ENCODE measurements around the gene HARS2.
"Not testable (repeated sequence)": the region's sequence is repeated elsewhere in the genome, so short reads cannot be mapped to it uniquely, and the experiment has no call there.

The HARS2 gene

DNA sequence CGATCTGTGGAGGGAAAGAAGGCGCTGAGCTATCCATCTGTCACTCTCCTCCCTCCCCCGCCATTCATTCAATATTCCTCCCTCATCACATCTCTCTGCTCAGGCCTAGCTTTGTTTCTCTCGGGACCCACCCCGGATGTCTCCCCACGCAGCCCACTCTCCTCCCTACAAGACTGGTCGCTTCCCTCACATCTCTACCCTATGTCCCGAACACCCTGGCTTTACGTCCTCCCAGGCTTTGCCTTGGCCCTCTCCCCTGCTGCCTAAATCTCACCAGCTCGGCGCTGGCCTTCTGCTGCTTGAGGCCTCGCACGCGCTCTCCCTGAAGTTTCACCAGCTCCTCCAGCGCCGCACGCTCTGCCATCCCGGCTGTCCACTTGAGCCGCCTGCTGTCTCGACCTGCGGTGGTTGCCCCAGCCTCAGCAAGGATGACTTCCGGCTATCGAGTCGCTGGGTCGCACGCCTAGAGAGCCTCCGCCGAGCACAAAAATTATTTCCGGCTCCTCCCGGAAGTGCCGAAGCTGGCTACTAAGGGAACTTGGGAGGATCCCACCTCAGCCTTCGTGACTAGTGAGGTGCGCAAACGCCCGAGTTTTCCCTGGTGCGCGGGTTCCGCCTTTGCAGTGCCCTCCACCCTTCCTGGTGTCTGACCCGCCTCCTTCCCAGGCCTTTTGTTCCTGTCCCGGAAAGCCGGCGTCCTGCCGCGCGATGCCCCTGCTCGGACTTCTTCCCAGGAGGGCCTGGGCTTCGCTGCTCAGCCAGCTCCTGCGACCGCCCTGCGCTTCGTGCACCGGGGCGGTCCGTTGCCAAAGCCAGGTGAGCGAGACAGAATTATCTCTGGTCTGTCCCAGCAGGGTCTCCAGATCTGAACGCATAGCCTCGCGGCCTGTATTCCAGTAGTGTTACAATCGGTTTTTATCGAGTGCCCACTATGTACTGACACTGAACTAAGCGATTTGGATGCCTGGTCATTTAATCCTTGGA lies at the start of gene HARS2, which contains the start of gene HARS1:
Gene HARS2 (plus strand): TSS at position 515 of the 984 bp plus-strand sequence. CDS start 194 bp downstream, at position 709.
Gene HARS1 (minus strand): TSS at position 430 of the 984 bp plus-strand sequence. CDS start 66 bp downstream, at position 364.
- DNase-seq = peak; percentile 91

DNA sequence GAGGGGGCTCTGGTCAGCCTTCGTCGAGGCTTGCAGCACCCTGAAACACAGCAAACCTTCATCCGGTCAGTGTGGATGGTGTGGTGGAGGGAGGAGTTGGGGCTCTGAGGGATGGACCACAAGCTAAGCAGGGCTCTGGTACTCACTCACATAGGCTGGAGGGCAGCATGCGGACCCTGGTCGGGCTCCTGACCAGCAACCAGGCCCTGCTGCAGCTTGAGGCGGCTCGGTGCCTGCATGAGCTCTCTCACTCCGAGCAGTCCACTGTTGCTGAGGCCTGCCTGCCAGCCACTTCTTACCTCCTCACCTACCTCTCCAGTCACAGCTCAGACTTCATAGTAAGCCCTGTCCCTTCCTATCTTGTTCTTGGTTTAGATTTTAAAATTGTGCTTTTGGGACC lies 49.5 kb upstream of the HARS2 start:
- DNase-seq = no peak

- DNase-seq = no peak
Observed at GRCh38 chr5:140642718-140643117, 48.5 kb upstream of the HARS2 start.

DNA sequence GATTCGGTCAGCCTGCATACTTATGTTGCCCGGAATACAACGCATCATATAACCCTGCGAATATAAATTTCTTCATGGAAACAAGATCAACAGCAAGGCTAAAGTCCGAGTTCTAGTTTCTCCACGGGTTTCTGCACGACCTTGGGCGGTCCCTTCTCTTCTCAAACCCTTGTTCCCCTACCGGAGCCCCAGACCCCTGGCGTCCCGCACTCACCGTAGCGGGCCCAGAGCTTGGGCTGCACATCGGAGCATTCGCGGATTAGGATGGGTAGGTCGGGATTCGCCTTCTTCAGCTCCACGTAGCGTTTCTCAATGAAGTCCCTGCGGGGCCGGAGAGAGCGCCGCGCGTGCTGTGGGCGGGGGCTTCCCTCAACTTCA lies 44.2 kb upstream of the HARS2 start:
- no peak for DNase-seq

GRCh38 chr5:140658870-140659269 lies 32.4 kb upstream of the HARS2 start:
- no peak for DNase-seq

DNA sequence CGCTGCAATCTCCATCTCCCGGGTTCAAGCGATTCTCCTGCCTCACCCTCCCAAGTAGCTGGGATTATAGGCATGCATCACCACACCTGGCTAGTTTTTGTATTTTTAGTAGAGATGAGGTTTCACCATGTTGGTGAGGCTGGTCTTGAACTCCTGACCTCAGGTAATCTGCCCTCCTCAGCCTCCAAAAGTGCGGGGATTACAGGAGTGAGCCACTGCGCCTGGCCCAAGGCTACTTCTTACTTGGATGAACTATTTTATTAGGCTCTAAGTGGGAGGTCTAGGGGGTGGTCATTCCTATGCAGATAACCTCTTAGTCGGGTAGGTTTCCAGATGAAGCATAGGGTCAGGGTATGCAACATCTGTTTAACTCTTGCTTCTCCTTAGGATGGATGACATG lies 30.9 kb upstream of the HARS2 start:
- not testable (repeated sequence) for DNase-seq

GRCh38 chr5:140664030-140664358 lies 27.3 kb upstream of the HARS2 start:
- DNase-seq = no peak

DNA sequence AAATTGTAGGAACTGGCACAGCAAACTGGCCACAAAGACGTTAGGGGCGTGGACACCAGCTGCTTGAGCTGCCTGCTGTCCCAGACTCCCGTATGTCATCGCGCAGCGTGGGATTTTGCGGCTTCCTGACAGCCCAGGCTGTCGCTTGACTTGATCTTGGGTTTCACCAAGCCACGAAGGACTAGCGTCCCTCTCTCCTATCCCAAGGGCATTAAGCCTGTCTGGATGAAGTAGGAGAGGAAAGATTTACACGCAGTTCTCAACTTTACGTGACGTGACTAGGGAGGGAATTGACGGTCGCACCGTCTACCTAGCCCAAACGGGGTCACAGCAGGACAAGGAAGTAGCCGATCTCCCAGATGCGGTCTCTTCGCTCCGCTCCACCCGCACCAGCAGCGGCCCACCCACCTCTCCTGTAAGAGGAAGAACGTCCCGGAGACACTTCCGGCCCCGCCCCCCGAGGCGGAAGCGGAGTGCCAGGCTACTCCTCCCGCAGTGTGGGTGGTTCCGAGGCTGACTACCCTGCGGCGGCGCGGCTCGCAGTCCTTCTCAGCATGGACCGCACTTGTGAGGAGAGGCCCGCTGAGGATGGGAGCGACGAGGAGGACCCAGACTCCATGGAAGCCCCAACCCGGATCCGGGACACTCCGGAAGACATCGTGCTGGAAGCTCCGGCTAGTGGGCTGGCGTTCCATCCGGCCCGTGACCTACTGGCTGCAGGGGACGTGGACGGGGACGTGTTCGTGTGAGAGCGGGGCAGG lies 26.7 kb upstream of the HARS2 start, which contains the start of gene WDR55:
Gene WDR55 (plus strand): TSS at position 546 of the 761 bp plus-strand sequence. CDS start 9 bp downstream, at position 555.
- peak; percentile 98 for DNase-seq

DNA sequence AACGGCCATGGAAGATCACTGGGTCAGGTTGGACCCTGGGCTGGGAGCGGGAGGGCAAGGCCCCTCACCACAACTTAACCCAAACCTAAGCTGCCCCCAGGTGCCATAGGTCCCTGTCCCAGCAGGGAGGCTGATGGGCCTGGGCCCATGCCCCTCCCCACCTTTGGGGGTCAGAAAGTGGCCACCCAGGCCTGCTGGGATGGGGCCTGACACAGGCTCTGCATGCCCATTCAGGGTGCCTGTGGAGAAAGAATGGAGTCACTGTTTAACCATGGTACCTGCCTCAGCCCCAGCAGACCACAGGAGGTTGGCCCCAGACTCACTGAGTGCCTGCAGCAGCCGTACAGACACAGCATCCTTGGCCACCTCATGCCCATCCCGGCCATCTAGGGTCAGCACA lies 20.2 kb upstream of the HARS2 start:
- DNase-seq = not testable (repeated sequence)

GRCh38 chr5:140671472-140672125 lies 19.7 kb upstream of the HARS2 start:
- DNase-seq = no peak

- peak; percentile 40 for DNase-seq
Observed at GRCh38 chr5:140672455-140673186, 18.6 kb upstream of the HARS2 start.

GRCh38 chr5:140673187-140673976 lies 17.9 kb upstream of the HARS2 start, which contains the start of gene DND1:
Gene DND1 (minus strand): TSS chr5:140673576. CDS start chr5:140673542, 34 bp downstream.
- peak; percentile 10 for DNase-seq

DNA sequence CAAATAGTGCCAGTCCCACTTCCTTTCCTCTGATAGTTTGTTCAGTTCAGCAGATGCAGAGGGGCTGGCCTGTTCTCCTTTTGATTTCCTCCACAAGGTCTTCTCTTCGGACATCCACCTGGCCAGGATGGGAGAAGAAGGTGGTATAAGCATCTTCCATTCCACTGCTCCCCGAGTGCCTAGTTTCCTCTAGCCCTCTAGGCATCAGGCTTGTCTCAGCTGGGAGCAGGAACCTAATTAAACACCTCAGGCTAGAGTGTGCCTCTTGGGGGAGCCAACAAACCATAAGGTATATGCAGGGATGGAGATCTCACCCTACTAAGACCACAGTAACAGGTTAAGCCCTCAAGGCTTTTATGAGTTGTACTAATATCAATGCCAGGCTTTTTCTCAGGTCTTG lies 17.0 kb upstream of the HARS2 start:
- DNase-seq = no peak

DNA sequence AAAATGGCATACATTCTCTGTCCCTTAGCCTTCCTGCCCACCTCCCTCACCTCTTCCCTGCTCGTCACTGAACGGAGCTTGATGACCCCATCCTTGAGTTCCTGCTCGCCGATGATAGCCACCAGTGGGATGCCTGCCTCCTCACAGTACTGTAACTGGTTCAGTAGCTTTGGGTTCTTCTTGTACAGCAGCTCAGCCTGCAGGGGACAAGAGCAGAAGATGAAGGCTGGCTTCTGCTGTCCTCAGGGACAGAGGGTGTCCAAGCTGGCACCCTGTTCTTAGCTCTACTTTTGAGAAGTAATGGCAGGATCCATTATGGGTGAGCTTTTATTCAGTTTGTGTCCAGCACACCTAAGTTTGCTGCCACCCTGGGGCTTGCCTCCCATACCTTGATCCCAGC lies 16.6 kb upstream of the HARS2 start:
- no peak for DNase-seq

DNA sequence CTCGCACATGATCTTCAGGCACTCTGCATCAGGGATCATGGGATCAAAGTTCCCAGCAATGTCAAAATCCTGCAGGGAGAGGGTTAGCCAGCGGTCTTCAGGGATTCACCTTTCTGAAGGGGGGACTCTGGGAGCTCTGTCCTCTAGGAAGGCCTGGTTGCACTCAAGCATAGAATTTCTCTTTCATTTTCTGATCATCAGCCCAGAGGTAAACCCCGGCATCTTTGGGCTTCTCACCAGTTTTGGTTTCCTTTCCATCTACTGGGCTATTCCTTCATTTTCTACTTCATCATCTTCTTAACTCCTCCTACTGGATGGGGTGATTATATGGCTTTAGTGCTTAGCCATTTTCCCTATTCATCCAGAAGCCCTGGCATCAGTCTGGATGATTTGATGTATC lies 13.3 kb upstream of the HARS2 start:
- no peak for DNase-seq

DNA sequence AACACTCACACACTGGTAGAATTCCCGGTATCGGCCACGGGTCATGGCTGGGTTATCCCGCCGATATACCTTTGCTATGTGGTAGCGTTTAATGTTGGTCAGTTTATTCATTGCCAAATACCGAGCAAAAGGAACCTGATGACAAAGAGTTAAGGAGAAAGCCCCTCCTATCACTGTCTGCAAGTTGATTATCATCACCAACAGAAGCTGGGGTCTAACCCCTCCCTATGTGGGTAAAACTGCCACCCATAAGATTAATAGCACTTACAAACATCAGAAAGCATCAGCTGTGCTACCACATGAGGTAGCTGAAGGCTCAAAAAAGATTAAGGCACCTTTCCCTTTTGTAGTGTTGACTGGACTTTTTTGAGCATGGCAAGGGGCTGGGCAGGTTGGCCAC lies 12.3 kb upstream of the HARS2 start:
- no peak for DNase-seq

DNA sequence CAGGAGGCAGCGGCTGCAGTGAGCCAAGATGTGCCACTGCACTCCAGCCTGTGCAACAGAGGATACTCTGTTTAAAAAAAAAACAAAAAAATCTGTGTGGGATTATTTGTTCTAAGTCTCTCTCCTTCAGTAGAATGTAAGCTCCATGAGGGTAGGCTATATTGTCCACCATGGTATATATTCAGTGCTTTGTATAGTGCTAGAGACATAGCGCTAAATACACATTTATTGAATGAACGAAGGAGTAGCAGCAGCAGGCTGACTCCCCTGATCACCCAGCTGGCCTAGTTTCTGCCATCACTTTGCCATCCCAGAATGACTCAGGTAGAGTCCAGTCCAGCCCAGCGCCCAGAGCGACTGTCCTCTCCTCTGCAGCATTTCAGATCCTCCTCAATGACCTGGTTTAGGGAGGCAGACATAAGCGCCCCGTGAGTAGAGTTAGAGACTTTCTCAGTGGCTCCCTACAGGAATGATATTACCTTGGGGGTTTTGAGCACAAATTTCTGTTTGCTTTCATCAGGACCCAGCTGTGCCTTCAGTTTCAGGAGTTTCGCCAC lies 801 bp upstream of the HARS2 start:
- DNase-seq = no peak

- DNase-seq = no peak
Observed at GRCh38 chr5:140694276-140694675, 3.0 kb downstream of the HARS2 start.

DNA sequence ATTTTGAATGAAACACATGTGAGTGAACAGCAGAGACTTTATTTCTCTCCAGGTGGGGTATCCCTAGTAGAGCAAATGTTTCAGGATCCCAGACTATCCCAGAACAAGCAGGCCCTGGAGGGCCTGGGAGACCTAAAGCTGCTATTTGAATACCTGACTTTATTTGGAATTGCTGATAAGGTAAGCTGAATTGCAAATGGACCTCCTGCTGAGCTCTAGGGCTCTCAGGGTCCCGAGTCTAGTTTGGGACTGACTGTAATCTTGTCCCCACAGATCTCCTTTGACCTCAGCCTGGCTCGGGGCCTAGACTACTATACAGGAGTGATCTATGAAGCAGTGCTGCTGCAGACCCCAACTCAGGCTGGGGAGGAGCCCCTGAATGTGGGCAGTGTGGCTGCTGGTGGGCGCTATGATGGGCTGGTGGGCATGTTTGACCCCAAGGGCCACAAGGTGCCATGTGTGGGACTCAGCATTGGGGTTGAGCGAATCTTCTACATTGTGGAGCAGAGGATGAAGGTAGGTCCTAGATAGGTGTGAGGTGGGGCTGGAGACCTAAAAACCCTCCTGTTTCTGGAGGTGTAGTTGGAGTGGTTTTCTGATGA lies 5.7 kb downstream of the HARS2 start:
- DNase-seq = no peak
